ENCODE measurements around the gene RELN. TPM values are rescaled to one million over a fixed set of nuclear protein-coding genes. Genes with fewer than 3 reads are reported as not detected.

Gene RELN
- polyA plus RNA-seq, 1 experiment = 4.3 TPM

DNA sequence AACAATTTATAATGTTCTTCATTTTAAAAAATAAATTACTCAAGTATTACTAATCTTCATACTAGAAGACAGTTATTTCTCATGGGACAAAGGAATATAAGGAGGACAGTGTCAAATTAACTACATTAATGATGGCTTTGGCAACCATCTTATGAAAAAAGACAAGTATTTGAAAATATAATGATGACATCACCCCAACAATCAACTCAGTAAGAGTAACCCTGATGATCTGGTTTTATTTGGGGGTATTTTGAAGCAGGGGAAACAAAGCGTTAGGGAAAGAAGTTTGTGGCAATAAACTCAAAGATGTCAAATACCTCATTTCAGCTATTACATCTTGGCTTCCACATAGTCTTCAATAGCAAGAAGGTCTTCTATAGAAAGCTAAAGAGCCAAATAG, 29.0 kb upstream of the RELN start:
- H3K36me3 ChIP-seq (ENCODE audit: control insufficient read depth, insufficient read depth, low read length) = no peaks in the 10 kb centered on the region
- ChIA-PET CTCF (no interaction called here), POLR2A (no interaction called here)
- H3K27me3 ChIP-seq (ENCODE audit: control insufficient read depth, insufficient read depth, low read length) = no peaks in the 10 kb centered on the region
- no peak overlapping the region for H3K4me3 ChIP-seq (ENCODE audit: low read depth, low read length)
- DNase-seq (ENCODE audit: low read depth) = no peak
- TF ChIP-seq, protein P1, sequence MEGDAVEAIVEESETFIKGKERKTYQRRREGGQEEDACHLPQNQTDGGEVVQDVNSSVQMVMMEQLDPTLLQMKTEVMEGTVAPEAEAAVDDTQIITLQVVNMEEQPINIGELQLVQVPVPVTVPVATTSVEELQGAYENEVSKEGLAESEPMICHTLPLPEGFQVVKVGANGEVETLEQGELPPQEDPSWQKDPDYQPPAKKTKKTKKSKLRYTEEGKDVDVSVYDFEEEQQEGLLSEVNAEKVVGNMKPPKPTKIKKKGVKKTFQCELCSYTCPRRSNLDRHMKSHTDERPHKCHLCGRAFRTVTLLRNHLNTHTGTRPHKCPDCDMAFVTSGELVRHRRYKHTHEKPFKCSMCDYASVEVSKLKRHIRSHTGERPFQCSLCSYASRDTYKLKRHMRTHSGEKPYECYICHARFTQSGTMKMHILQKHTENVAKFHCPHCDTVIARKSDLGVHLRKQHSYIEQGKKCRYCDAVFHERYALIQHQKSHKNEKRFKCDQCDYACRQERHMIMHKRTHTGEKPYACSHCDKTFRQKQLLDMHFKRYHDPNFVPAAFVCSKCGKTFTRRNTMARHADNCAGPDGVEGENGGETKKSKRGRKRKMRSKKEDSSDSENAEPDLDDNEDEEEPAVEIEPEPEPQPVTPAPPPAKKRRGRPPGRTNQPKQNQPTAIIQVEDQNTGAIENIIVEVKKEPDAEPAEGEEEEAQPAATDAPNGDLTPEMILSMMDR (IDR thresholded peaks at IDR 0.05; ENCODE audit: insufficient read depth, low read depth, low read length) = no peak

DNA sequence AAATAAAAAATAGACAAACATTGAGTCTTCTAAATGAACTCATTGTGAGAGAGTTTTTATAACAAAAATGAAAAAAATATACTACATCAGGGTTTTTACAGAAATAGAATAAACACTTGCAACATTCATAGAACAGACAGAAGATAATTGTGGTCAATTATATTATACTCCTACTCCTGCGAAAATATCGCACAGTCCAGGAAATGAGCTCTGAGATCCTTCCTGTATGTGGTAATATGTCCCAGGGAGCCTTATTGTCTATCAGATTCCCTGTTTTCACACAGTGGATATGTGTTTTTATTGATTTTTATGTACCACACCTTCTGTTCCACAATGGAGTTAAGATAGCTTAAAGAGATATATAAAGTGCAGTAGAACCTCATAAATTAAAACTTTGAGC, 27.5 kb upstream of the RELN start:
- Histone ChIP-seq H3K27me3 (ENCODE audit: control insufficient read depth, insufficient read depth, low read length) (no peaks in the 10 kb centered on the region), H3K36me3 (ENCODE audit: control insufficient read depth, insufficient read depth, low read length) (no peaks in the 10 kb centered on the region), H3K4me3 (ENCODE audit: low read depth, low read length) (no peak overlapping the region)
- DNase-seq (ENCODE audit: low read depth) = no peak
- ChIA-PET CTCF (no interaction called here), POLR2A (no interaction called here)
- TF ChIP-seq, protein P1 (IDR thresholded peaks at IDR 0.05; ENCODE audit: insufficient read depth, low read depth, low read length) = no peak

DNA sequence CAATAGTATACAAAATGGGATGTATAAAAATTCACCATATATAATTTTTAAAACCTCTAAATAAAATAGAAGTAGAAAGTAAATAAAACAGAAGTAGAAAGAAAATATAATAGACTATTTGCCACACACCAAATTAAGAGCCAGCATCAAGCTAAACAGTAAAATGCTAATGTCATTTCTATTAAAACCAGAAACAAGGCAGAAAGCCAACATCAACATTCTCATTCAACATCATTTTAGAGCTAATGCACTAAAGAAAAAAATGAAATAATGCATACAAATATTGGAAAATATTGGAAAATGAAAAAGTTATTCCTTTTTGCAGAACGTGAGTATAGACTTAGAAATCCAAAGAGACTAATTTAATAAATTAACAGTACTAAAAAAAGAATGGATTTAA, 23.4 kb upstream of the RELN start:
- TF ChIP-seq, protein P1 (IDR thresholded peaks at IDR 0.05; ENCODE audit: insufficient read depth, low read depth, low read length) = no peak
- Histone ChIP-seq H3K27me3 (ENCODE audit: control insufficient read depth, insufficient read depth, low read length) (no peaks in the 10 kb centered on the region), H3K4me3 (ENCODE audit: low read depth, low read length) (no peak overlapping the region), H3K36me3 (ENCODE audit: control insufficient read depth, insufficient read depth, low read length) (no peaks in the 10 kb centered on the region)
- CTCF ChIA-PET = no interaction called here
- DNase-seq (ENCODE audit: low read depth) = no peak
- POLR2A ChIA-PET = no interaction called here

DNA sequence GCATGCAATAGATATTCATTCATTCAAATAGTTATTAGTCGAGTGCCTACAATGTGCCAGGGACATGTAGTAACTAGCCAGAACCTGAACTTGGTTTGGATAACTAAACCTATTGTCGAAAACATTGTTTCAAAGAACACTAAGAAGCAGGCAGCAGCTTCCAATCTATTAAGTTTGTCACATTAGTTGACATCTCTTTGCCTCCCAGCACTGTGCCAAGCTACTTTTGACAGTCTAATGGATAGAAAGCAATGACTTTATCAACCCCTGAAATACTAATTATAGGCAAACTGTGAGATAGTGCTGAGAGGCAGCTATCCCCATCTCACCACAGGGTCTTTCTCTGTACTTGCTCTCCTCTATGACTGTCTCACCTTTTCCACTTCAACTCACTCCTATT, 22.4 kb upstream of the RELN start:
- TF ChIP-seq, protein P1 (IDR thresholded peaks at IDR 0.05; ENCODE audit: insufficient read depth, low read depth, low read length) = no peak
- no peak overlapping the region for H3K4me3 ChIP-seq (ENCODE audit: low read depth, low read length)
- ChIA-PET POLR2A (no interaction called here), CTCF (no interaction called here)
- H3K36me3 ChIP-seq (ENCODE audit: control insufficient read depth, insufficient read depth, low read length) = no peaks in the 10 kb centered on the region
- no peak for DNase-seq (ENCODE audit: low read depth)
- no peaks in the 10 kb centered on the region for H3K27me3 ChIP-seq (ENCODE audit: control insufficient read depth, insufficient read depth, low read length)

DNA sequence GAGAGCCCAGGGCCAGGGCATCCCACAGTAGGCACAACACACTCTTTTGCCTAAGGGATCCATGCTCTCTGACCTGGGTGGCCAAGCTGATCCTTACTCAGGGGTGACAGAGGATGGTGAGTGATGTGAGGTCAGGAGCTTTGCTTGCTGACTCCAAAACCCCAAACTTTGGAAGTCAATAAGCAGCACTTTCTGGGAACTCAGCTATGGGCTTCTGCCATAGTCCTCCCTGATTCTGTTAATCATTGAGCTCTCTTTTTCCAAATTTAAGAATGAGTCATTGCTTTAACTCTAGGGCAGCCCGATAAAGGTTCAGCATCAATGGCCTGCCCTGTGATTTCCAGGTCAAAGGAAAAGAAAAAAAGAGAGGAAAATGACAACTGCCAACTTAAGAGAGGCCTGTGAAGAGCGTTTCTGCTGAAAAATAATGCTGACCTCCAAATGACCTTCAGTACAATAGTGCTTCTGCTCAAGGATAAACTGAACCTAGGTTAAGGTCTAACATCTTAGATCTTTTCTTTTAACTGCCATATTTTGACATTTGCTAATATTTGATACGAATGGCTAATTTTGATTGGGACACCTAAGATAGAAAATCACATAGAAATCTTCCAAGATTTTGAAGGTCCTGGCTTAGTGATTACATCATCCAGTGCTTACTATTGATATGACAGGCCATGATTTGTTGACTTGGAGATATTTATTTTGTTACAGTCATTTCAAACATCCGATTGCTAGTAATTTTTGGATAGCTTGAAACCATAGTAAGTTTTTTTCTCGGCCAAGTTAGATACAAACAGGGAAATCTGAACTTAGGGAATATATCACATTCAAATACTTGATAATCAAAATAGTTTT, 20.8 kb upstream of the RELN start:
- DNase-seq (ENCODE audit: low read depth) = no peak
- Histone ChIP-seq H3K36me3 (ENCODE audit: control insufficient read depth, insufficient read depth, low read length) (no peaks in the 10 kb centered on the region), H3K4me3 (ENCODE audit: low read depth, low read length) (no peak overlapping the region), H3K27me3 (ENCODE audit: control insufficient read depth, insufficient read depth, low read length) (no peaks in the 10 kb centered on the region)
- ChIA-PET POLR2A (no interaction called here), CTCF (no interaction called here)
- TF ChIP-seq, protein P1 (IDR thresholded peaks at IDR 0.05; ENCODE audit: insufficient read depth, low read depth, low read length) = no peak

All from BJ (cell line).